Naive thymus-derived CD4-positive, alpha-beta T cell (primary cell): ENCODE measurements around the gene EBF3. TPM values are rescaled to one million over a fixed set of nuclear protein-coding genes. Genes with fewer than 3 reads are reported as not detected.

Source experiments
- ATAC-seq: fragments of 150-1000 bp; cut with Tn5 transposase; 2 replicates; pipeline ENCODE4 v1.10.0; 2021; ENCODE audit warnings: mild to moderate bottlenecking, moderate library complexity
- CTCF ChIA-PET: fragments of 350-600 bp; sonication (Branson Sonifier 250); formaldehyde crosslinking; loops from one replicate; lab custom pipeline; 2021; ENCODE audit warnings: antibody characterized with exemption; lab: Charles Lee
- POLR2A ChIA-PET: fragments of 350-600 bp; sonication (Branson Sonifier 250); formaldehyde crosslinking; loops from one replicate; lab custom pipeline; 2021; ENCODE audit warnings: antibody characterized with exemption, inconsistent platforms; lab: Charles Lee
- DNase-seq, 9 donors: peaks; one replicate each; pipeline versions ENCODE4 v3.0.0 to v3.0.0-alpha.2; 2020 to 2022; ENCODE audit warnings: mixed read lengths in 1 of 9
- H3K27ac ChIP-seq: one replicate; pipeline ENCODE4 v1.7.0; 2013; ENCODE audit warnings: mild to moderate bottlenecking, low read depth, low read length, moderate library complexity
- H3K27me3 ChIP-seq, 2 donors: one replicate each; pipeline ENCODE4 v1.7.0; 2013; ENCODE audit warnings: low read length in 2 of 2, mild to moderate bottlenecking in 2 of 2, moderate library complexity in 2 of 2; ENCODE audit not compliant: control insufficient read depth in 2 of 2, insufficient read depth in 2 of 2
- H3K36me3 ChIP-seq, 3 experiments: 1 replicate in 2 of 3; 2 replicates in 1 of 3; pipeline ENCODE4 v1.7.0; 2013; ENCODE audit warnings: low read length in 3 of 3, mild to moderate bottlenecking in 3 of 3, moderate library complexity in 1 of 3; ENCODE audit not compliant: insufficient read depth in 3 of 3, control insufficient read depth in 2 of 3
- H3K4me1 ChIP-seq, 2 donors: one replicate each; pipeline ENCODE4 v1.7.0; 2013; ENCODE audit warnings: low read length in 2 of 2, mild to moderate bottlenecking in 2 of 2, moderate library complexity in 1 of 2; ENCODE audit not compliant: control insufficient read depth in 2 of 2, insufficient read depth in 2 of 2
- H3K4me3 ChIP-seq: 2 replicates; pipeline ENCODE4 v1.7.0; 2013; ENCODE audit warnings: mild to moderate bottlenecking, low read length
- H3K9me3 ChIP-seq, 3 experiments: 1 replicate in 2 of 3; 2 replicates in 1 of 3; pipeline ENCODE4 v1.7.0; 2013; ENCODE audit warnings: low read length in 3 of 3; ENCODE audit not compliant: control insufficient read depth in 2 of 3
- H3K27ac Mint-ChIP-seq, 9 donors: one replicate each; pipeline ENCODE4 v1.8.0; 2020 to 2022; ENCODE audit warnings: mixed read lengths in 9 of 9, mild to moderate bottlenecking in 8 of 9, moderate library complexity in 5 of 9, inconsistent platforms in 2 of 9
- H3K27me3 Mint-ChIP-seq, 5 donors: one replicate each; pipeline ENCODE4 v1.8.0; 2021 to 2022; ENCODE audit warnings: mixed read lengths in 5 of 5, mild to moderate bottlenecking in 1 of 5
- H3K36me3 Mint-ChIP-seq, 5 donors: one replicate each; pipeline ENCODE4 v1.8.0; 2020 to 2022; ENCODE audit warnings: mixed read lengths in 5 of 5, mild to moderate bottlenecking in 3 of 5, inconsistent platforms in 1 of 5
- H3K4me1 Mint-ChIP-seq, 7 donors: one replicate each; pipeline ENCODE4 v1.8.0; 2020 to 2022; ENCODE audit warnings: mixed read lengths in 7 of 7, mild to moderate bottlenecking in 3 of 7, inconsistent platforms in 1 of 7
- H3K4me3 Mint-ChIP-seq, 10 donors: one replicate each; pipeline ENCODE4 v1.8.0; 2020 to 2022; ENCODE audit warnings: mild to moderate bottlenecking in 10 of 10, mixed read lengths in 10 of 10, moderate library complexity in 6 of 10, inconsistent platforms in 2 of 10
- H3K9me3 Mint-ChIP-seq, 11 donors: one replicate each; pipeline ENCODE4 v1.8.0; 2020 to 2022; ENCODE audit warnings: mixed read lengths in 11 of 11, mild to moderate bottlenecking in 4 of 11, inconsistent platforms in 1 of 11, moderate library complexity in 1 of 11
- intact Hi-C, 2 donors: fragments of 100-400 bp; cut with micrococcal nuclease; formaldehyde crosslinking; loops; one replicate each; pipeline ENCODE4 v1.15.1; 2023
- polyA plus RNA-seq, 2 donors: library from polyadenylated mRNA; unstranded; fragments of 300-500 nt; fragmentation: Illumina TruSeq; gene quantifications; one replicate each; pipeline ENCODE4 v1.2.3, GENCODE V29; 2021
- total RNA-seq, 6 experiments: library from RNA in 5 of 6; stranded (reverse) in 5 of 6; gene quantifications; 1 replicate in 5 of 6; 2 replicates in 1 of 6; pipeline ENCODE4 v1.2.3 and lab custom pipeline; 2021 to 2026

The EBF3 gene
- total and polyA plus RNA-seq, 7 experiments from 2014 or later, result not detected

DNA sequence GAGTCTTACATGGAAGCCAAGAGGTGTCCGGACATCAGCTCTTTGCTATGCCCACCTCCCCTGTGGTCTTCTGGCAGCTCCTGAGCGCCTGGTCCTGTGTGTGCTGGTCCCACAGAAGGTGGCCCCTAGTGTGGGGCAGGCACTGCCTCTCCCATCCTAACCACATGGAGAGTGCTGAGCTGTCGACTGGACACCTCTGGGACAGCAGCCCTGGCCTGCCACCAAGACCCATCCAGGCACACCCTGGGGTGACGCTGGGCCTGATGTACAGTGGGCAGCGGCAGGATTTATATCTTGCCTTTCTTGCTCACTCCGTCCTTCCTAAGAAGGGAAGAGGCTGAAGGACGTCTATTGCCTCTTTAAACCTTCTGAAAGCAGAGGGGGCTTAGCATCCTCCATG lies 98.7 kb downstream of the EBF3 start:
- no peaks in the 10 kb centered on the region for H3K27me3 ChIP-seq
- H3K27ac ChIP-seq, result no peak overlapping the region
- Mint-ChIP-seq H3K4me3 (no peak overlapping the region), H3K27me3 (peaks cover 0 to 2% (median 0%) of the 10 kb centered on the region in 5 donors), H3K4me1 (no peaks in the 10 kb centered on the region), H3K27ac (no peak overlapping the region), H3K36me3 (no peaks in the 10 kb centered on the region), H3K9me3 (peaks cover 0 to under 1% (median 0%) of the 10 kb centered on the region in 11 donors)
- H3K9me3 ChIP-seq, result no peaks in the 10 kb centered on the region
- POLR2A ChIA-PET, result no interaction called here
- DNase-seq (no peak), ATAC-seq (no peak)
- CTCF ChIA-PET, result no interaction called here
- H3K36me3 ChIP-seq, result no peaks in the 10 kb centered on the region
- intact Hi-C loops, result no loop called here
- no peaks in the 10 kb centered on the region for H3K4me1 ChIP-seq
- no peak overlapping the region for H3K4me3 ChIP-seq

GRCh38 chr10:129864601-129865126 lies 99.4 kb downstream of the EBF3 start:
- DNase-seq, result no peak
- POLR2A ChIA-PET, result no interaction called here
- Mint-ChIP-seq H3K4me1 (no peaks in the 10 kb centered on the region), H3K36me3 (no peaks in the 10 kb centered on the region), H3K9me3 (peaks cover 0 to 1% (median 0%) of the 10 kb centered on the region in 11 donors), H3K27me3 (peaks cover 0 to 7% (median 0%) of the 10 kb centered on the region in 5 donors), H3K4me3 (no peak overlapping the region), H3K27ac (no peak overlapping the region)
- Histone ChIP-seq H3K4me1 (no peaks in the 10 kb centered on the region), H3K27me3 (no peaks in the 10 kb centered on the region), H3K9me3 (no peaks in the 10 kb centered on the region), H3K36me3 (no peaks in the 10 kb centered on the region), H3K4me3 (no peak overlapping the region), H3K27ac (no peak overlapping the region)
- intact Hi-C loops, result no loop called here
- CTCF ChIA-PET, result no interaction called here
- ATAC-seq, result no peak

- Mint-ChIP-seq H3K27ac (no peak overlapping the region), H3K4me1 (no peaks in the 10 kb centered on the region), H3K9me3 (peaks cover 0 to 1% (median 0%) of the 10 kb centered on the region in 11 donors), H3K36me3 (no peaks in the 10 kb centered on the region), H3K27me3 (peaks cover 0 to 7% (median 0%) of the 10 kb centered on the region in 5 donors), H3K4me3 (no peak overlapping the region)
- POLR2A ChIA-PET, result no interaction called here
- CTCF ChIA-PET, result no interaction called here
- Histone ChIP-seq H3K4me3 (no peak overlapping the region), H3K27ac (no peak overlapping the region), H3K36me3 (no peaks in the 10 kb centered on the region), H3K4me1 (no peaks in the 10 kb centered on the region), H3K9me3 (no peaks in the 10 kb centered on the region), H3K27me3 (no peaks in the 10 kb centered on the region)
- ATAC-seq (no peak), DNase-seq (no peak)
- intact Hi-C loops, result no loop called here
Measured at GRCh38 chr10:129864082-129864481, 100.0 kb downstream of the EBF3 start.

DNA sequence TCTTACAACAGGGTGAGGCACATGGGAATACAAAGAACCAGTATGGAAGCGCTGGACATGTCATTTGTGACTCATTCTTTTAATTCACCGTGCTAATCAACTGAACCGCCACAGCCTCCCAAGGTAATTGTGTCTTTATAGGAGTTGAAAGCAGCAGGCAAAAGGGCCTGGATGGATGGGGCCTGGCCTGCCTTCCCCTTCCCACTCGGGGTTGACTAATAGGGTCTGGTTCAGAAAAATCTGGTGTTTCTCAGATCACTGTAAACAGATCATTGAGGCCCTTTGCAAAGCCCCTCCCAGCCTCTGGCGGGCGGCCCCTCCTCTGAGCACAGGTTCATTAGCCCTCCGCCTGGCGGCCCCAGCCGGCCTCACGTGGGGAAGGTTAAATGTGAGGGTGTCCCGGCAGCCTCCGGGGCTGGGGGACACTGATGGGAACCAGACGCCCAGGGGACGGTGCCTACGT lies 100.8 kb downstream of the EBF3 start:
- Histone ChIP-seq H3K4me3 (no peak overlapping the region), H3K4me1 (no peaks in the 10 kb centered on the region), H3K9me3 (no peaks in the 10 kb centered on the region), H3K27ac (no peak overlapping the region), H3K27me3 (no peaks in the 10 kb centered on the region), H3K36me3 (no peaks in the 10 kb centered on the region)
- Mint-ChIP-seq H3K9me3 (peaks cover 0 to 1% (median 0%) of the 10 kb centered on the region in 11 donors), H3K27me3 (peaks cover 0 to 7% (median 0%) of the 10 kb centered on the region in 5 donors), H3K27ac (no peak overlapping the region), H3K4me1 (no peaks in the 10 kb centered on the region), H3K4me3 (no peak overlapping the region), H3K36me3 (no peaks in the 10 kb centered on the region)
- no peak for ATAC-seq
- no peak for DNase-seq
- intact Hi-C loops, result no loop called here
- CTCF ChIA-PET, result no interaction called here
- POLR2A ChIA-PET, result no interaction called here

- DNase-seq (no peak), ATAC-seq (no peak)
- Histone ChIP-seq H3K27ac (no peak overlapping the region), H3K36me3 (no peaks in the 10 kb centered on the region), H3K27me3 (no peaks in the 10 kb centered on the region), H3K4me1 (no peaks in the 10 kb centered on the region), H3K4me3 (no peak overlapping the region), H3K9me3 (no peaks in the 10 kb centered on the region)
- H3K27me3 Mint-ChIP-seq, result peaks cover 0 to 12% (median 0%) of the 10 kb centered on the region in 5 donors
- POLR2A ChIA-PET, result no interaction called here
- H3K36me3 Mint-ChIP-seq, result no peaks in the 10 kb centered on the region
- peaks cover 0 to 1% (median 0%) of the 10 kb centered on the region in 11 donors for H3K9me3 Mint-ChIP-seq
- H3K4me1 Mint-ChIP-seq, result no peaks in the 10 kb centered on the region
- H3K4me3 Mint-ChIP-seq, result no peak overlapping the region
- no peak overlapping the region for H3K27ac Mint-ChIP-seq
- CTCF ChIA-PET, result no interaction called here
- intact Hi-C loops, result no loop called here
Measured at GRCh38 chr10:129861776-129862531, 102.1 kb downstream of the EBF3 start.

DNA sequence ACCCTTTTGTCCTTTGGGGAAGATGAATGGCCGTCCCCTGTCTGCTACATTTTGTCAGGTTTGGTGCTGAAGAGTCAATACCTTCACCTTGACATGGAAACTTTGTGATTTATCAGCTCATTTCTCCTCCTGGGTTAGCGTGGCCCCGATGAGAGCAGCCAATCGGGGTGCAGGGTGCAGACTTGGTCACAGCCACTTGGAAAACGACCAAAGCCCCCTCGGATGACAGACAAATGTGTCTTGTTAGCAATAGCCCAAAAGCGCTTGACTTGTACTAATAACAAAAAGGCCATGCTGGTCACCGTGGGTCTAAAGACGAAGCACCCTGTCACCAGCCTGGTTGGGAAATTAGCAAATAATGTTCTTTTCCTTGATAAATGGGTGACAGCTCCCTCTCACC lies 103.7 kb downstream of the EBF3 start:
- Histone ChIP-seq H3K27ac (no peak overlapping the region), H3K9me3 (no peaks in the 10 kb centered on the region), H3K4me1 (no peaks in the 10 kb centered on the region), H3K4me3 (no peak overlapping the region), H3K36me3 (no peaks in the 10 kb centered on the region), H3K27me3 (no peaks in the 10 kb centered on the region)
- H3K36me3 Mint-ChIP-seq, result no peaks in the 10 kb centered on the region
- ChIA-PET POLR2A (no interaction called here), CTCF (no interaction called here)
- ATAC-seq (no peak), DNase-seq (no peak)
- H3K4me3 Mint-ChIP-seq, result no peak overlapping the region
- peaks cover 0 to 1% (median 0%) of the 10 kb centered on the region in 11 donors for H3K9me3 Mint-ChIP-seq
- H3K27me3 Mint-ChIP-seq, result peaks cover 0 to 12% (median 0%) of the 10 kb centered on the region in 5 donors
- H3K27ac Mint-ChIP-seq, result no peak overlapping the region
- intact Hi-C loops, result no loop called here
- H3K4me1 Mint-ChIP-seq, result no peaks in the 10 kb centered on the region

DNA sequence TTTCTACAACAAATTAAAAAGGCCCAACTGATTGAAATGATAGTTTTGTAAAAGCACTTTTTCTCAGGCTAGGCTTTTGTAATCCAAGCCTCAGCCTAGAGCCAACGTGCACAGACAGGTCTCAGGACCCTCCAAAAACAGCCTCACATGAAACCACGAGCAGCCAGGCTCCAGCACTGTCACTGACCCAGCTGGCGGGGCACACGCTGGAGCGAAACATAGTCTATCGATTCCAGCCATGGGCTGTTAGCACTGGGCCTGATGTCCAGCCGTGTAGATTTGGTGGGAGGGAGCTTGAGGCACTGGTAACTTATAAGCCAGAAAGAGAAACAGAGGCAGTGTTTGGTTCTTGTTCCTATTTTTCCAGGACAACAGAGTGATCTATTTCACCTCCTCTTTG lies 104.5 kb downstream of the EBF3 start:
- H3K27ac ChIP-seq, result no peak overlapping the region
- Mint-ChIP-seq H3K27me3 (peaks cover 0 to 12% (median 0%) of the 10 kb centered on the region in 5 donors), H3K27ac (no peak overlapping the region), H3K4me3 (no peak overlapping the region), H3K4me1 (no peaks in the 10 kb centered on the region), H3K36me3 (no peaks in the 10 kb centered on the region), H3K9me3 (peaks cover 0 to 1% (median 0%) of the 10 kb centered on the region in 11 donors)
- H3K36me3 ChIP-seq, result no peaks in the 10 kb centered on the region
- POLR2A ChIA-PET, result no interaction called here
- no peak overlapping the region for H3K4me3 ChIP-seq
- H3K4me1 ChIP-seq, result no peaks in the 10 kb centered on the region
- ATAC-seq (no peak), DNase-seq (no peak)
- no peaks in the 10 kb centered on the region for H3K27me3 ChIP-seq
- H3K9me3 ChIP-seq, result no peaks in the 10 kb centered on the region
- CTCF ChIA-PET, result no interaction called here
- intact Hi-C loops, result no loop called here
